Osteoblast (primary cell): ENCODE measurements around the gene NINL. TPM values are rescaled to one million over a fixed set of nuclear protein-coding genes. Genes with fewer than 3 reads are reported as not detected.
A peak's percentile ranks its signal among the peaks of the same experiment; 100 is the strongest.

ENCODE experiments used
- DNase-seq: peaks from one replicate; pipeline ENCODE4 v3.0.0; 2011; ENCODE audit warnings: low spot score, mixed read lengths; ENCODE audit not compliant: insufficient read length; ENCODE audit errors: missing footprints
- H2AFZ ChIP-seq: 2 replicates; pipeline ENCODE4 v1.6.0; 2011; ENCODE audit warnings: mild to moderate bottlenecking, low read length
- H3K27ac ChIP-seq: 2 replicates; pipeline ENCODE4 v1.5.1; 2011; ENCODE audit warnings: mild to moderate bottlenecking, low read depth, low read length, moderate library complexity
- H3K27me3 ChIP-seq: 2 replicates; pipeline ENCODE4 v1.6.0; 2012; ENCODE audit warnings: mild to moderate bottlenecking, control low read depth, inconsistent platforms, low read length, moderate library complexity; ENCODE audit not compliant: insufficient read depth
- H3K36me3 ChIP-seq: 2 replicates; pipeline ENCODE4 v1.5.1; 2011; ENCODE audit warnings: mild to moderate bottlenecking, low read length, control low read depth, moderate library complexity; ENCODE audit not compliant: insufficient read depth
- H3K4me1 ChIP-seq: 2 replicates; pipeline ENCODE4 v1.5.1; 2011; ENCODE audit warnings: mild to moderate bottlenecking, low read length, control low read depth, moderate library complexity; ENCODE audit not compliant: insufficient read depth
- H3K4me2 ChIP-seq: 2 replicates; pipeline ENCODE4 v1.6.0; 2011; ENCODE audit warnings: mild to moderate bottlenecking, low read length; ENCODE audit not compliant: insufficient read depth
- H3K4me3 ChIP-seq: fragments of 200-600 bp; sonication (generic); 3 replicates; pipeline ENCODE4 v1.5.1; 2012; ENCODE audit warnings: mild to moderate bottlenecking, low read length, inconsistent platforms; ENCODE audit not compliant: insufficient read depth
- H3K79me2 ChIP-seq: 2 replicates; pipeline ENCODE4 v1.6.0; 2012; ENCODE audit warnings: mild to moderate bottlenecking, low read length, control low read depth, inconsistent platforms; ENCODE audit not compliant: insufficient read depth
- H3K9me3 ChIP-seq: 2 replicates; pipeline ENCODE4 v1.5.1; 2011; ENCODE audit warnings: low read depth, low read length, control low read depth
- H4K20me1 ChIP-seq: 2 replicates; pipeline ENCODE4 v1.6.0; 2012; ENCODE audit warnings: mild to moderate bottlenecking, low read length, control low read depth; ENCODE audit not compliant: insufficient read depth
- total RNA-seq: library from RNA; depleted of rRNA; stranded (reverse); fragments of >200 nt; gene quantifications from 2 replicates; pipeline ENCODE4 v1.2.3, GENCODE V29; 2012
- TF ChIP-seq, protein P1 (sequence below): IDR thresholded peaks from 2 replicates; pipeline ENCODE4 v1.5.1; 2011; ENCODE audit warnings: mild to moderate bottlenecking, low read depth, low read length, moderate library complexity; ENCODE audit errors: extremely low read depth

NINL gene
- total RNA-seq, 1 donor: 14.8 TPM

- Histone ChIP-seq H3K27me3 (no peaks in the 10 kb centered on the region), H3K79me2 (no peaks in the 10 kb centered on the region), H3K9me3 (no peaks in the 10 kb centered on the region), H3K4me1 (no peaks in the 10 kb centered on the region), H3K4me2 (no peak overlapping the region), H3K36me3 (peaks cover 17% of the 10 kb centered on the region), H3K27ac (no peak overlapping the region), H2AFZ (no peak overlapping the region), H3K4me3 (no peak overlapping the region), H4K20me1 (peaks cover 2% of the 10 kb centered on the region)
- DNase-seq: peak; percentile 67
- TF ChIP-seq, protein P1, sequence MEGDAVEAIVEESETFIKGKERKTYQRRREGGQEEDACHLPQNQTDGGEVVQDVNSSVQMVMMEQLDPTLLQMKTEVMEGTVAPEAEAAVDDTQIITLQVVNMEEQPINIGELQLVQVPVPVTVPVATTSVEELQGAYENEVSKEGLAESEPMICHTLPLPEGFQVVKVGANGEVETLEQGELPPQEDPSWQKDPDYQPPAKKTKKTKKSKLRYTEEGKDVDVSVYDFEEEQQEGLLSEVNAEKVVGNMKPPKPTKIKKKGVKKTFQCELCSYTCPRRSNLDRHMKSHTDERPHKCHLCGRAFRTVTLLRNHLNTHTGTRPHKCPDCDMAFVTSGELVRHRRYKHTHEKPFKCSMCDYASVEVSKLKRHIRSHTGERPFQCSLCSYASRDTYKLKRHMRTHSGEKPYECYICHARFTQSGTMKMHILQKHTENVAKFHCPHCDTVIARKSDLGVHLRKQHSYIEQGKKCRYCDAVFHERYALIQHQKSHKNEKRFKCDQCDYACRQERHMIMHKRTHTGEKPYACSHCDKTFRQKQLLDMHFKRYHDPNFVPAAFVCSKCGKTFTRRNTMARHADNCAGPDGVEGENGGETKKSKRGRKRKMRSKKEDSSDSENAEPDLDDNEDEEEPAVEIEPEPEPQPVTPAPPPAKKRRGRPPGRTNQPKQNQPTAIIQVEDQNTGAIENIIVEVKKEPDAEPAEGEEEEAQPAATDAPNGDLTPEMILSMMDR: no peak
Observed at GRCh38 chr20:25465243-25466135, 119.8 kb downstream of the NINL start.

DNA sequence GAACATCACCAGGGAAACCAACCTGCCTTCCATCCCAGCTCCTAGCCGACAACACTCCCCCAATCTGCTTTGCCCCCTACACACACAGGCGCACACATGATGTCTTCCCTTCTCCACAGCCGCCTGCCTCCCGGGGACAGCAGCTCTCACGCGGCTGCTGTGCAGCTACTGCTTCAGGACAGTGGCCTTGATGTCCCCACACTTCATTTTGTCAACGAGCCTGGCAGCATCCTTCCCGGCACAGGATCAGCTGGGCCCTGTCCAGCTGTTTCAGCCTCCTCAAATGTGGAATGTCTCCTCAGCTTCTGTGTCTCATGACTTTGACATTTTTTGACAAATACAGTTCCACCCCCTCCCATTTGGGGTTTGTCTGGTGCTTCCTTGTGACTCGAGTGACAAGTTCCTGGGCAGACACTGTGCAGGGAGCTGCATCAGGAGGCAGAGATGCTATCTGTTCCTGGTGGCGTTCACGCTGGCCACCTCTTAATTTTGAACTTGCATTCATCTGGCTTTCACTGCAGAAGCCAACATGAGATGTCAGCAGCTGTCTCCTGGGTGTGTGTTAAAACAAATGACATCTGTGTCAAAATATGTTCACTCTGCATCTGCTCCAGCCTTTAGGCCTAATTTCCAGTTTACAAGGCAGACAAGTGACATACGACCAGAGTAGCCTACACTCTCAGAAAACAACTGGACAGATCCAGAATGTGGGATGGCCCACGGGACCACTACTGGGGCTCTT is 120.7 kb downstream of the NINL start:
- Histone ChIP-seq H4K20me1 (peaks cover 2% of the 10 kb centered on the region), H3K4me1 (no peaks in the 10 kb centered on the region), H3K4me2 (no peak overlapping the region), H3K79me2 (no peaks in the 10 kb centered on the region), H3K27me3 (no peaks in the 10 kb centered on the region), H2AFZ (no peak overlapping the region), H3K9me3 (no peaks in the 10 kb centered on the region), H3K27ac (no peak overlapping the region), H3K36me3 (peaks cover 17% of the 10 kb centered on the region), H3K4me3 (no peak overlapping the region)
- DNase-seq: peak; percentile 84
- TF ChIP-seq, protein P1: no peak

DNA sequence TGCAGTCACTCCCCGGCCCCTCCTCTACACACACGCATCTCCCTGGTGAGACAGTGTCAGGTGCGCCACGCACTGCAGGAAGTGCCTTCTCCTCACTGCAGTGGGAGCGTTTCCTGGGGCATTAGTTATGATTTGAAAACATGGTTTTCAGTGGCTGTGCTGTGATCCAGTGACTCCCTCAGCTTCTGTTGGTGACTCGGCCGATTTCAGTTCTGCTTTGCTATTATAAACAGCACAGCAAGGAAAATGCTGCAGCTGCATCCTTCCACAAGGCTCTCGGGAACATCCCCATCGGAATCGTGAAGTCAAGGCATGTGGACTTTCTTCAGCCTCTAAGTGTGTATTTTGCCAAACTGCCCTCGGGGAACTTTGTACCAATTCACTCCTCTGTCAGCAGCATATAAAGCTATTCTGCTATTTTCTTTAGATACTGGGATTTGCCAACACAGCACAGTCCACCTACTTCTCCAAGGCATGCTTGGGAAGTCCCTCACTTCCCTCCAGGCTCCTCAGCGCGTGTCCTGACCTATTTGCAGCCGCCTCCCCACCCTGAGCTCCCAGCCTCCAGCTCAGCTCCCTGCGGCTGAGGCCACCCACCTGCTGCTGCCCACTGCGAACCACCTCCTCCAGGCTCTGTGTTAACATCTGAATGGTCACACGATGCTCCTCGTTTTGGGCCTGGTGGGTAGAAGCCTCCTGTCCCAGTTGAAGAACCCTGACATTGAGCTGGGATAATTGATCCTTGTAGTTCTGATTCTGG is 123.4 kb downstream of the NINL start:
- DNase-seq: peak; percentile 51
- TF ChIP-seq, protein P1: no peak
- H2AFZ ChIP-seq: no peak overlapping the region
- peaks cover 2% of the 10 kb centered on the region for H4K20me1 ChIP-seq
- no peaks in the 10 kb centered on the region for H3K9me3 ChIP-seq
- no peaks in the 10 kb centered on the region for H3K79me2 ChIP-seq
- H3K4me1 ChIP-seq: no peaks in the 10 kb centered on the region
- H3K4me2 ChIP-seq: no peak overlapping the region
- H3K36me3 ChIP-seq: peaks cover 11% of the 10 kb centered on the region
- H3K27ac ChIP-seq: no peak overlapping the region
- H3K4me3 ChIP-seq: no peak overlapping the region
- no peaks in the 10 kb centered on the region for H3K27me3 ChIP-seq
